Panc1 (cell line): ENCODE measurements around the gene ZCCHC9. TPM values are rescaled to one million over a fixed set of nuclear protein-coding genes. Genes with fewer than 3 reads are reported as not detected.

Experiments
- ATAC-seq: fragments of 200-7000 bp; cut with Tn5 transposase; 2 replicates; pipeline ENCODE4 v1.9.1; 2020; ENCODE audit warnings: mild to moderate bottlenecking, moderate library complexity
- BruUV-seq: library from RNA; stranded (reverse); fragments of 400-500 nt; replicated peaks from 2 replicates; lab custom pipeline; 2021; lab: Mats Ljungman, UMichigan
- CTCF ChIA-PET: fragments of 300-600 bp; sonication (Branson Sonifier 250); formaldehyde crosslinking; loops from one replicate; lab custom pipeline; 2022; ENCODE audit warnings: antibody characterized with exemption; lab: Charles Lee
- POLR2A ChIA-PET: fragments of 300-600 bp; sonication (Branson Sonifier 250); formaldehyde crosslinking; loops from one replicate; lab custom pipeline; 2022; ENCODE audit warnings: antibody characterized with exemption; lab: Charles Lee
- DNase-seq: peaks from one replicate; pipeline ENCODE4 v3.0.0-alpha.2; 2010; ENCODE audit warnings: low read depth, low spot score
- H3K27ac ChIP-seq: 2 replicates; pipeline ENCODE4 v1.5.1; 2011; ENCODE audit warnings: mild to moderate bottlenecking, low read length, inconsistent platforms
- H3K27me3 ChIP-seq: fragments of 200-500 bp; sonication (Bioruptor generic); 2 replicates; pipeline ENCODE4 v1.6.0; 2014; ENCODE audit warnings: low read length, inconsistent platforms; ENCODE audit not compliant: control insufficient read depth, insufficient read depth
- H3K36me3 ChIP-seq: fragments of 200-500 bp; sonication (Bioruptor generic); 2 replicates; pipeline ENCODE4 v1.5.1; 2014; ENCODE audit warnings: inconsistent platforms, mild to moderate bottlenecking, low read length, moderate library complexity; ENCODE audit not compliant: control insufficient read depth, insufficient read depth
- H3K4me1 ChIP-seq: 2 replicates; pipeline ENCODE4 v1.5.1; 2011; ENCODE audit warnings: inconsistent platforms, mild to moderate bottlenecking, low read length, moderate library complexity; ENCODE audit not compliant: control insufficient read depth, insufficient read depth
- H3K4me3 ChIP-seq, 2 experiments: 2 replicates each; pipeline ENCODE4 v1.5.1; 2011 to 2012; ENCODE audit warnings: low read depth in 2 of 2, low read length in 2 of 2, mild to moderate bottlenecking in 2 of 2, inconsistent platforms in 1 of 2, moderate library complexity in 1 of 2
- H3K9me3 ChIP-seq: fragments of 200-500 bp; sonication (Bioruptor generic); 2 replicates; pipeline ENCODE4 v1.5.1; 2014; ENCODE audit warnings: low read depth, mild to moderate bottlenecking, inconsistent platforms, low read length, moderate library complexity; ENCODE audit not compliant: control insufficient read depth, insufficient read depth
- POLR2AphosphoS5 ChIP-seq: IDR thresholded peaks from 2 replicates; pipeline ENCODE4 v1.6.1; 2012; ENCODE audit warnings: mild to moderate bottlenecking, low read depth, low read length, moderate library complexity
- SIN3A ChIP-seq: IDR thresholded peaks from 2 replicates; pipeline ENCODE4 v1.6.1; 2012; ENCODE audit warnings: low read depth, mild to moderate bottlenecking, low read length, moderate library complexity, borderline replicate concordance; ENCODE audit not compliant: insufficient read depth
- TCF7L2 ChIP-seq: IDR thresholded peaks from 2 replicates; pipeline ENCODE4 v1.6.1; 2011; ENCODE audit warnings: mild to moderate bottlenecking, low read depth, low read length, inconsistent platforms
- in situ Hi-C: cut with HindIII; loops from 2 replicates; pipeline ENCODE4 v1.10.0; 2016; ENCODE audit warnings: low sequenced_read_pairs, low pct_unique_long_range_greater_than_20kb
- intact Hi-C: fragments of 100-400 bp; cut with micrococcal nuclease; formaldehyde crosslinking; loops from one replicate; pipeline ENCODE4 v1.10.0; 2022; ENCODE audit not compliant: unreplicated experiment
- total RNA-seq: library from RNA; stranded (reverse); gene quantifications from one replicate; pipeline ENCODE4 v1.2.1, GENCODE V29; 2021; ENCODE audit not compliant: unreplicated experiment
- TF ChIP-seq, protein P1 (sequence below): fragments of 450-650 bp; IDR thresholded peaks from 2 replicates; pipeline ENCODE4 v1.5.1; 2017; ENCODE audit warnings: mild to moderate bottlenecking
- TF ChIP-seq, protein P2 (sequence below), 2 experiments: IDR thresholded peaks; 2 replicates each; pipeline ENCODE4 v1.6.1; 2011 to 2012; ENCODE audit warnings: low read depth in 2 of 2, control low read depth in 1 of 2, low read length in 1 of 2, mild to moderate bottlenecking in 1 of 2, moderate library complexity in 1 of 2; ENCODE audit not compliant: insufficient read depth in 1 of 2

Gene ZCCHC9
- total RNA-seq, 1 experiment from 2014 or later, result 41.5 TPM

DNA sequence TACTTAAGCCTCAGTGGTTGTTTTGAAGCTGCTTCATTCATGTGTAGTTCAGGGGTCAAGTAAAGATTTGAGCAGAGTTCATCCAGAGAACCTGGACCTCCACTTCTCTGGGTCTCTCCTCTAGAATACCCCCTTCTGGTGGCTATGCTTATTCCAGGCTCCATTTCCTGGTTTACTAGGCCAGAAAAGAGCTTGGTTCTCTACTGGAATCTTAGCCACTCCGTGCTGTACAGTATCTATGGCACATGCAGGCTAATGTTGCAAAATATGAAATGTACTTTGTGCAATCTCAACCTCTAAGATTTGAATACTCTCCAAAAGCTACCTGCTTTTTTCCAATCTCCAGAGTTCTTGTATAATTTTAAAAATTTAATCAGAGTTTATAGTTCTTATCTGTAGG lies 17.4 kb upstream of the ZCCHC9 start:
- TF ChIP-seq, protein P1, sequence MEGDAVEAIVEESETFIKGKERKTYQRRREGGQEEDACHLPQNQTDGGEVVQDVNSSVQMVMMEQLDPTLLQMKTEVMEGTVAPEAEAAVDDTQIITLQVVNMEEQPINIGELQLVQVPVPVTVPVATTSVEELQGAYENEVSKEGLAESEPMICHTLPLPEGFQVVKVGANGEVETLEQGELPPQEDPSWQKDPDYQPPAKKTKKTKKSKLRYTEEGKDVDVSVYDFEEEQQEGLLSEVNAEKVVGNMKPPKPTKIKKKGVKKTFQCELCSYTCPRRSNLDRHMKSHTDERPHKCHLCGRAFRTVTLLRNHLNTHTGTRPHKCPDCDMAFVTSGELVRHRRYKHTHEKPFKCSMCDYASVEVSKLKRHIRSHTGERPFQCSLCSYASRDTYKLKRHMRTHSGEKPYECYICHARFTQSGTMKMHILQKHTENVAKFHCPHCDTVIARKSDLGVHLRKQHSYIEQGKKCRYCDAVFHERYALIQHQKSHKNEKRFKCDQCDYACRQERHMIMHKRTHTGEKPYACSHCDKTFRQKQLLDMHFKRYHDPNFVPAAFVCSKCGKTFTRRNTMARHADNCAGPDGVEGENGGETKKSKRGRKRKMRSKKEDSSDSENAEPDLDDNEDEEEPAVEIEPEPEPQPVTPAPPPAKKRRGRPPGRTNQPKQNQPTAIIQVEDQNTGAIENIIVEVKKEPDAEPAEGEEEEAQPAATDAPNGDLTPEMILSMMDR, result no peak; the same call in 1 of the 2 replicates
- TF ChIP-seq, protein P2, sequence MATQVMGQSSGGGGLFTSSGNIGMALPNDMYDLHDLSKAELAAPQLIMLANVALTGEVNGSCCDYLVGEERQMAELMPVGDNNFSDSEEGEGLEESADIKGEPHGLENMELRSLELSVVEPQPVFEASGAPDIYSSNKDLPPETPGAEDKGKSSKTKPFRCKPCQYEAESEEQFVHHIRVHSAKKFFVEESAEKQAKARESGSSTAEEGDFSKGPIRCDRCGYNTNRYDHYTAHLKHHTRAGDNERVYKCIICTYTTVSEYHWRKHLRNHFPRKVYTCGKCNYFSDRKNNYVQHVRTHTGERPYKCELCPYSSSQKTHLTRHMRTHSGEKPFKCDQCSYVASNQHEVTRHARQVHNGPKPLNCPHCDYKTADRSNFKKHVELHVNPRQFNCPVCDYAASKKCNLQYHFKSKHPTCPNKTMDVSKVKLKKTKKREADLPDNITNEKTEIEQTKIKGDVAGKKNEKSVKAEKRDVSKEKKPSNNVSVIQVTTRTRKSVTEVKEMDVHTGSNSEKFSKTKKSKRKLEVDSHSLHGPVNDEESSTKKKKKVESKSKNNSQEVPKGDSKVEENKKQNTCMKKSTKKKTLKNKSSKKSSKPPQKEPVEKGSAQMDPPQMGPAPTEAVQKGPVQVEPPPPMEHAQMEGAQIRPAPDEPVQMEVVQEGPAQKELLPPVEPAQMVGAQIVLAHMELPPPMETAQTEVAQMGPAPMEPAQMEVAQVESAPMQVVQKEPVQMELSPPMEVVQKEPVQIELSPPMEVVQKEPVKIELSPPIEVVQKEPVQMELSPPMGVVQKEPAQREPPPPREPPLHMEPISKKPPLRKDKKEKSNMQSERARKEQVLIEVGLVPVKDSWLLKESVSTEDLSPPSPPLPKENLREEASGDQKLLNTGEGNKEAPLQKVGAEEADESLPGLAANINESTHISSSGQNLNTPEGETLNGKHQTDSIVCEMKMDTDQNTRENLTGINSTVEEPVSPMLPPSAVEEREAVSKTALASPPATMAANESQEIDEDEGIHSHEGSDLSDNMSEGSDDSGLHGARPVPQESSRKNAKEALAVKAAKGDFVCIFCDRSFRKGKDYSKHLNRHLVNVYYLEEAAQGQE (IDR thresholded peaks at IDR 0.05; ENCODE audit: insufficient read depth in 1 of 2, low read depth in 2 of 2, low read length in 1 of 2), result no peak
- TF ChIP-seq POLR2AphosphoS5 (no peak), TCF7L2 (no peak), SIN3A (no peak)
- Histone ChIP-seq H3K9me3 (peaks cover 6% of the 10 kb centered on the region; the same call in 1 of the 2 replicates), H3K4me3 (no peak overlapping the region), H3K27ac (no peak overlapping the region), H3K27me3 (no peaks in the 10 kb centered on the region), H3K4me1 (no peaks in the 10 kb centered on the region), H3K36me3 (no peaks in the 10 kb centered on the region)
- no TSS peak for BruUV-seq
- no peak for ATAC-seq
- POLR2A ChIA-PET, result no interaction called here
- intact Hi-C loops, result no loop called here
- CTCF ChIA-PET, result no interaction called here
- no peak for DNase-seq
- in situ Hi-C loops, result no loop called here

DNA sequence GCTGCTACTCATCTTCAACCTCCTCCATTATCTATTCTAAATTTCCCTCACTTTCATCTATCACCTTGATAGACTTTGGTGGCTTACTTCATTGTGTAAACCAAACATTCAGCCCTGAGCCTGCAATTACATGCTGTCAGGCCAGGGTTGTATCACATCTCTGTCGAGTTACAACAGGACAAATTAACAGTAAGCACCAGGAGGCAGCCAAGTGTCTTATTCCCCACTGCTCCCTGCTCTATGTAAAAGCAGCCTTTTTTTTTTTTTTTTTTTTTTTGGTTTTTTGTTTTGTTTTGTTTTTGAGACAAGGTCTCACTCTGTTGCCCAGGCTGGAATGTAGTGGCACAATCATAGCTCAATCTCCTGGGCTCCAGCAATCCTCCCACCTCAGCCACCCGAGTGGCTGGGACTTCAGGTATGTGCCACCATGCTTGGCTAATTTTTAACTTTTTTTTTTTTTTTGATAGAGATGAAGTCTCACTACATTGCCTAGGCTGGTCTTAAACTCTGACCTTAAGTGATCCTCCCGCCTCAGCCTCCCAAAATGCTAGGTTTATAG lies 15.2 kb upstream of the ZCCHC9 start:
- Histone ChIP-seq H3K9me3 (peaks cover 6% of the 10 kb centered on the region; the same call in 1 of the 2 replicates), H3K27ac (no peak overlapping the region), H3K36me3 (no peaks in the 10 kb centered on the region), H3K27me3 (no peaks in the 10 kb centered on the region), H3K4me3 (no peak overlapping the region), H3K4me1 (no peaks in the 10 kb centered on the region)
- in situ Hi-C loops, result no loop called here
- TF ChIP-seq TCF7L2 (no peak), POLR2AphosphoS5 (no peak), SIN3A (no peak)
- TF ChIP-seq, protein P2 (IDR thresholded peaks at IDR 0.05; ENCODE audit: insufficient read depth in 1 of 2, low read depth in 2 of 2, low read length in 1 of 2), result no peak
- TF ChIP-seq, protein P1, result no peak
- ATAC-seq (no peak), DNase-seq (no peak)
- intact Hi-C loops, result no loop called here
- ChIA-PET CTCF (no interaction called here), POLR2A (no interaction called here)
- no TSS peak for BruUV-seq
